Stimulated activated CD8-positive, alpha-beta memory T cell treated with anti-CD3 and anti-CD28 coated beads, Interleukin-2, amount 100 ng/mL, for 48 hours (primary cell): Measurements from ENCODE around the gene ZNF385C.

ENCODE experiments used
- DNase-seq, 2 donors: peaks; one replicate each; pipeline ENCODE4 v3.0.0-alpha.2; 2020; ENCODE audit warnings: low read depth in 2 of 2

ZNF385C gene

GRCh38 chr17:42078396-42079043 lies 19.8 kb downstream of the ZNF385C start:
- DNase-seq = no peak

GRCh38 chr17:42077755-42078154 lies 20.5 kb downstream of the ZNF385C start:
- DNase-seq = no peak

- no peak for DNase-seq
Measured at GRCh38 chr17:42076797-42077559, 21.3 kb downstream of the ZNF385C start.

- DNase-seq = no peak
Measured at GRCh38 chr17:42075789-42076188, 22.5 kb downstream of the ZNF385C start.

- DNase-seq = no peak
Measured at GRCh38 chr17:42072323-42073187, 25.7 kb downstream of the ZNF385C start.

GRCh38 chr17:42071810-42072209 lies 26.5 kb downstream of the ZNF385C start:
- DNase-seq = no peak

GRCh38 chr17:42068979-42069378 lies 29.3 kb downstream of the ZNF385C start:
- no peak for DNase-seq

GRCh38 chr17:42067371-42068091 lies 30.7 kb downstream of the ZNF385C start:
- DNase-seq = peak; percentile 48 to 71

- DNase-seq = no peak
Measured at GRCh38 chr17:42065201-42065600, 33.1 kb downstream of the ZNF385C start.

- no peak for DNase-seq
Measured at GRCh38 chr17:42062681-42063080, 35.6 kb downstream of the ZNF385C start.

GRCh38 chr17:42061646-42062487 lies 36.4 kb downstream of the ZNF385C start:
- DNase-seq = no peak

GRCh38 chr17:42060231-42060630 lies 38.0 kb downstream of the ZNF385C start:
- DNase-seq = no peak

GRCh38 chr17:42059815-42060214 lies 38.5 kb downstream of the ZNF385C start:
- DNase-seq = no peak

- DNase-seq = no peak
Measured at GRCh38 chr17:42058063-42058462, 40.2 kb downstream of the ZNF385C start.

GRCh38 chr17:42056635-42057034 lies 41.6 kb downstream of the ZNF385C start:
- no peak for DNase-seq

GRCh38 chr17:42055496-42055895 lies 42.8 kb downstream of the ZNF385C start:
- no peak for DNase-seq

- no peak for DNase-seq
Measured at GRCh38 chr17:42055027-42055426, 43.2 kb downstream of the ZNF385C start.

- no peak for DNase-seq
Measured at GRCh38 chr17:42053731-42054500, 44.4 kb downstream of the ZNF385C start.

- no peak for DNase-seq
Measured at GRCh38 chr17:42052346-42052877, 45.9 kb downstream of the ZNF385C start.

- DNase-seq = no peak
Measured at GRCh38 chr17:42051645-42052044, 46.6 kb downstream of the ZNF385C start.
